ENCODE data around the gene POLR3B. TPM values are rescaled to one million over a fixed set of nuclear protein-coding genes. Genes with fewer than 3 reads are reported as not detected.
"Not testable (repeated sequence)": the region's sequence is repeated elsewhere in the genome, so short reads cannot be mapped to it uniquely, and the experiment has no call there.

Gene POLR3B
- total RNA-seq, 4 donors from 2014 or later, result 5.1 to 10.7 (median 7.4) TPM

- H3K27ac ChIP-seq, result no peak overlapping the region
- H3K4me1 ChIP-seq, result no peaks in the 10 kb centered on the region
- H3K27me3 ChIP-seq, result no peaks in the 10 kb centered on the region
- no peak for DNase-seq
- H3K36me3 ChIP-seq, result peaks cover 0 to 14% (median 0%) of the 10 kb centered on the region in 3 donors
- no peak overlapping the region for H3K4me3 ChIP-seq
- H3K9me3 ChIP-seq, result no peaks in the 10 kb centered on the region
- no peak for TF ChIP-seq CTCF (IDR thresholded peaks at IDR 0.05)
Observed at GRCh38 chr12:106378788-106379187, 21.2 kb downstream of the POLR3B start.

GRCh38 chr12:106380954-106381353 lies 23.4 kb downstream of the POLR3B start:
- Histone ChIP-seq H3K4me1 (no peaks in the 10 kb centered on the region), H3K27ac (no peak overlapping the region), H3K4me3 (no peak overlapping the region), H3K27me3 (no peaks in the 10 kb centered on the region), H3K9me3 (no peaks in the 10 kb centered on the region), H3K36me3 (peaks cover 0 to 10% (median 0%) of the 10 kb centered on the region in 3 donors)
- TF ChIP-seq CTCF (IDR thresholded peaks at IDR 0.05), result no peak
- TF ChIP-seq POLR2A (IDR thresholded peaks at IDR 0.05), result no peak
- no peak for DNase-seq

- not testable (repeated sequence) for H3K27me3 ChIP-seq, DNase-seq, H3K27ac ChIP-seq, H3K36me3 ChIP-seq, H3K9me3 ChIP-seq, H3K4me1 ChIP-seq, H3K4me3 ChIP-seq
Observed at GRCh38 chr12:106381866-106382265, 24.3 kb downstream of the POLR3B start.

- Histone ChIP-seq H3K4me1 (no peaks in the 10 kb centered on the region), H3K36me3 (no peaks in the 10 kb centered on the region), H3K9me3 (no peaks in the 10 kb centered on the region), H3K27ac (no peak overlapping the region), H3K27me3 (no peaks in the 10 kb centered on the region), H3K4me3 (no peak overlapping the region)
- no peak for DNase-seq
- TF ChIP-seq POLR2A (IDR thresholded peaks at IDR 0.05), result no peak
- no peak for TF ChIP-seq CTCF (IDR thresholded peaks at IDR 0.05)
Observed at GRCh38 chr12:106386813-106387535, 29.4 kb downstream of the POLR3B start.

GRCh38 chr12:106387848-106388377 lies 30.4 kb downstream of the POLR3B start:
- H3K27ac ChIP-seq, result no peak overlapping the region
- H3K36me3 ChIP-seq, result no peaks in the 10 kb centered on the region
- DNase-seq, result no peak
- H3K9me3 ChIP-seq, result no peaks in the 10 kb centered on the region
- no peak overlapping the region for H3K4me3 ChIP-seq
- TF ChIP-seq CTCF (IDR thresholded peaks at IDR 0.05) (no peak), POLR2A (IDR thresholded peaks at IDR 0.05) (no peak)
- H3K27me3 ChIP-seq, result no peaks in the 10 kb centered on the region
- no peaks in the 10 kb centered on the region for H3K4me1 ChIP-seq

GRCh38 chr12:106389151-106389550 lies 31.6 kb downstream of the POLR3B start:
- no peak for TF ChIP-seq POLR2A (IDR thresholded peaks at IDR 0.05)
- no peak for TF ChIP-seq CTCF (IDR thresholded peaks at IDR 0.05)
- no peak for DNase-seq

More at GRCh38 chr12:106389151-106389550, 31.6 kb downstream of the POLR3B start:
- H3K4me1 ChIP-seq, result no peaks in the 10 kb centered on the region
- peaks cover 0 to 6% (median 0%) of the 10 kb centered on the region in 3 donors for H3K36me3 ChIP-seq
- H3K27ac ChIP-seq, result no peak overlapping the region
- no peaks in the 10 kb centered on the region for H3K27me3 ChIP-seq
- no peak overlapping the region for H3K4me3 ChIP-seq
- no peaks in the 10 kb centered on the region for H3K9me3 ChIP-seq
